Measurements from ENCODE around the gene PSMA7. TPM values are rescaled to one million over a fixed set of nuclear protein-coding genes. Genes with fewer than 3 reads are reported as not detected.

Gene PSMA7
- total and polyA plus RNA-seq, 2 donors (not counting 1 experiment from before 2014, with no cell fraction given): 140 to 252 TPM

- Histone ChIP-seq H3K36me3 (replicated peaks in 1 of 2; ENCODE audit: control extremely low read depth in 1 of 2, control insufficient read depth in 1 of 2, extremely low read depth in 1 of 2, insufficient read depth in 2 of 2, low read length in 1 of 2) (peaks cover 0 to 34% of the 10 kb centered on the region in 2 experiments), H3K4me2 (replicated peaks; ENCODE audit: low read depth, low read length, poor library complexity, severe bottlenecking) (peak overlapping the region; percentile 91), H3K4me1 (ENCODE audit: control insufficient read depth in 2 of 2, insufficient read depth in 2 of 2, low read length in 2 of 2) (peaks cover 24 to 29% of the 10 kb centered on the region in 2 donors), H3K27me3 (replicated peaks in 1 of 4; ENCODE audit: control extremely low read depth in 1 of 4, control insufficient read depth in 3 of 4, insufficient read depth in 4 of 4, low read length in 3 of 4) (no peaks in the 10 kb centered on the region), H2AFZ (ENCODE audit: insufficient read depth, low read depth, low read length, poor library complexity, severe bottlenecking) (no peak overlapping the region), H3K9ac (ENCODE audit: low read length) (peak overlapping the region; percentile 77), H3K79me2 (ENCODE audit: control insufficient read depth, insufficient read depth, low read length) (peaks cover 45% of the 10 kb centered on the region), H3K27ac (ENCODE audit: low read length in 2 of 2) (peak overlapping the region in 1 of 2 donors; percentile 75), H4K20me1 (ENCODE audit: control insufficient read depth, insufficient read depth, low read length, poor library complexity, severe bottlenecking) (peaks cover 67% of the 10 kb centered on the region), H3K4me3 (ENCODE audit: control extremely low read depth in 1 of 5, extremely low read depth in 1 of 5, insufficient read depth in 1 of 5, low read depth in 2 of 5, low read length in 4 of 5) (peak overlapping the region in 4 of 5 experiments; percentile 57 to 88 (median 68)), H3K9me3 (ENCODE audit: control extremely low read depth in 1 of 3, control insufficient read depth in 2 of 3, insufficient read depth in 1 of 3, low read length in 2 of 3) (no peaks in the 10 kb centered on the region)
- peak overlapping the region; percentile 91 for H3K4me3 Mint-ChIP-seq
- intact Hi-C loops (cut with micrococcal nuclease): loop anchor here (2.0 to 5.0 kb wide), 2 partner anchors 74 to 653 kb away; partner anchors contain the start of gene TAF4
- WGBS (ENCODE audit: insufficient coverage): 20% methylated on average over 7 of the region's 14 CpGs
- TF ChIP-seq, protein P1, sequence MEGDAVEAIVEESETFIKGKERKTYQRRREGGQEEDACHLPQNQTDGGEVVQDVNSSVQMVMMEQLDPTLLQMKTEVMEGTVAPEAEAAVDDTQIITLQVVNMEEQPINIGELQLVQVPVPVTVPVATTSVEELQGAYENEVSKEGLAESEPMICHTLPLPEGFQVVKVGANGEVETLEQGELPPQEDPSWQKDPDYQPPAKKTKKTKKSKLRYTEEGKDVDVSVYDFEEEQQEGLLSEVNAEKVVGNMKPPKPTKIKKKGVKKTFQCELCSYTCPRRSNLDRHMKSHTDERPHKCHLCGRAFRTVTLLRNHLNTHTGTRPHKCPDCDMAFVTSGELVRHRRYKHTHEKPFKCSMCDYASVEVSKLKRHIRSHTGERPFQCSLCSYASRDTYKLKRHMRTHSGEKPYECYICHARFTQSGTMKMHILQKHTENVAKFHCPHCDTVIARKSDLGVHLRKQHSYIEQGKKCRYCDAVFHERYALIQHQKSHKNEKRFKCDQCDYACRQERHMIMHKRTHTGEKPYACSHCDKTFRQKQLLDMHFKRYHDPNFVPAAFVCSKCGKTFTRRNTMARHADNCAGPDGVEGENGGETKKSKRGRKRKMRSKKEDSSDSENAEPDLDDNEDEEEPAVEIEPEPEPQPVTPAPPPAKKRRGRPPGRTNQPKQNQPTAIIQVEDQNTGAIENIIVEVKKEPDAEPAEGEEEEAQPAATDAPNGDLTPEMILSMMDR (IDR thresholded peaks at IDR 0.05): no peak
- no peak for TF ChIP-seq EZH2 (IDR thresholded peaks at IDR 0.05; ENCODE audit: borderline replicate concordance, insufficient read depth, low read depth, low read length, poor library complexity, severe bottlenecking)
- H3K27ac Mint-ChIP-seq: peak overlapping the region; percentile 90
- no peaks in the 10 kb centered on the region for H3K9me3 Mint-ChIP-seq (ENCODE audit: insufficient read depth)
- no peak for ATAC-seq (ENCODE audit: low read depth)
- peak; percentile 31 for DNase-seq
- ChIA-PET POLR2A (interaction anchor here (0.6 to 0.7 kb wide), 2 partner anchors 73 to 323 kb away, joined by 3 read pairs; no protein-coding TSS in a partner anchor), CTCF (interaction anchor here (1.7 to 2.8 kb wide), 4 partner anchors 17 to 132 kb away, joined by 5 to 16 read pairs (median 8); partner anchors contain the start of gene LSM14B)
- no peaks in the 10 kb centered on the region for H3K27me3 Mint-ChIP-seq
- peaks cover 45% of the 10 kb centered on the region for H3K4me1 Mint-ChIP-seq
Measured at GRCh38 chr20:62141397-62142251, 1.6 kb downstream of the PSMA7 start.

GRCh38 chr20:62141043-62141396 is 2.2 kb downstream of the PSMA7 start:
- Mint-ChIP-seq H3K4me1 (peaks cover 45% of the 10 kb centered on the region), H3K27me3 (no peaks in the 10 kb centered on the region), H3K4me3 (peak overlapping the region; percentile 91), H3K9me3 (ENCODE audit: insufficient read depth) (no peaks in the 10 kb centered on the region), H3K27ac (peak overlapping the region; percentile 90)
- no peak overlapping the region for H3K4me3 ChIP-seq (ENCODE audit: control extremely low read depth in 1 of 5, extremely low read depth in 1 of 5, insufficient read depth in 1 of 5, low read depth in 2 of 5, low read length in 4 of 5)
- CTCF ChIA-PET: interaction anchor here (1.7 to 2.0 kb wide), 2 partner anchors 16 to 75 kb away, joined by 5 to 6 read pairs; no protein-coding TSS in a partner anchor
- no peaks in the 10 kb centered on the region for H3K9me3 ChIP-seq (ENCODE audit: control extremely low read depth in 1 of 3, control insufficient read depth in 2 of 3, insufficient read depth in 1 of 3, low read length in 2 of 3)
- no peak for DNase-seq
- TF ChIP-seq EZH2 (IDR thresholded peaks at IDR 0.05; ENCODE audit: borderline replicate concordance, insufficient read depth, low read depth, low read length, poor library complexity, severe bottlenecking): no peak
- TF ChIP-seq, protein P1 (IDR thresholded peaks at IDR 0.05): no peak
- H3K27ac ChIP-seq (ENCODE audit: low read length in 2 of 2): peak overlapping the region in 1 of 2 donors; percentile 75
- intact Hi-C loops (cut with micrococcal nuclease): loop anchor here (5.0 kb wide), 1 partner anchor 74 kb away; the partner anchor contains the start of gene TAF4
- H3K4me1 ChIP-seq (ENCODE audit: control insufficient read depth in 2 of 2, insufficient read depth in 2 of 2, low read length in 2 of 2): peaks cover 24 to 29% of the 10 kb centered on the region in 2 donors
- peaks cover 65% of the 10 kb centered on the region for H4K20me1 ChIP-seq (ENCODE audit: control insufficient read depth, insufficient read depth, low read length, poor library complexity, severe bottlenecking)
- ATAC-seq (ENCODE audit: low read depth): no peak
- WGBS (ENCODE audit: insufficient coverage): 89% methylated on average over 6 of the region's 7 CpGs
- H3K4me2 ChIP-seq (replicated peaks; ENCODE audit: low read depth, low read length, poor library complexity, severe bottlenecking): peak overlapping the region; percentile 91
- H3K79me2 ChIP-seq (ENCODE audit: control insufficient read depth, insufficient read depth, low read length): peaks cover 39% of the 10 kb centered on the region
- peaks cover 1 to 40% of the 10 kb centered on the region in 2 experiments for H3K36me3 ChIP-seq (replicated peaks in 1 of 2; ENCODE audit: control extremely low read depth in 1 of 2, control insufficient read depth in 1 of 2, extremely low read depth in 1 of 2, insufficient read depth in 2 of 2, low read length in 1 of 2)
- H3K27me3 ChIP-seq (replicated peaks in 1 of 4; ENCODE audit: control extremely low read depth in 1 of 4, control insufficient read depth in 3 of 4, insufficient read depth in 4 of 4, low read length in 3 of 4): no peaks in the 10 kb centered on the region
- POLR2A ChIA-PET: no interaction called here
- no peak overlapping the region for H3K9ac ChIP-seq (ENCODE audit: low read length)
- H2AFZ ChIP-seq (ENCODE audit: insufficient read depth, low read depth, low read length, poor library complexity, severe bottlenecking): no peak overlapping the region
